Liver (tissue), 9 donors: ENCODE data around the gene AIP. TPM values are rescaled to one million over a fixed set of nuclear protein-coding genes. Genes with fewer than 3 reads are reported as not detected.

Experiments used
- DNase-seq: peaks from one replicate; pipeline ENCODE4 v3.0.0-alpha.2; 2017; ENCODE audit warnings: low spot score
- H3K27ac ChIP-seq, 2 donors: one replicate each; pipeline ENCODE4 v1.7.0; 2013; ENCODE audit warnings: inconsistent platforms in 2 of 2, low read length in 2 of 2, control low read depth in 1 of 2, low read depth in 1 of 2, mild to moderate bottlenecking in 1 of 2
- H3K27me3 ChIP-seq, 4 donors: one replicate each; pipeline versions ENCODE4 v1.6.1 to v1.7.0; 2013; ENCODE audit warnings: low read length in 3 of 4, inconsistent platforms in 1 of 4, mild to moderate bottlenecking in 1 of 4, moderate library complexity in 1 of 4; ENCODE audit not compliant: control insufficient read depth in 4 of 4, insufficient read depth in 4 of 4
- H3K36me3 ChIP-seq, 4 donors: one replicate each; pipeline versions ENCODE4 v1.6.1 to v1.7.0; 2013; ENCODE audit warnings: low read length in 3 of 4, mild to moderate bottlenecking in 3 of 4, low read depth in 1 of 4, moderate library complexity in 1 of 4; ENCODE audit not compliant: control insufficient read depth in 4 of 4, insufficient read depth in 3 of 4
- H3K4me1 ChIP-seq, 4 donors: one replicate each; pipeline versions ENCODE4 v1.6.1 to v1.7.0; 2013; ENCODE audit warnings: low read length in 3 of 4, mild to moderate bottlenecking in 3 of 4, moderate library complexity in 1 of 4; ENCODE audit not compliant: control insufficient read depth in 4 of 4, insufficient read depth in 4 of 4
- H3K4me3 ChIP-seq, 3 donors: one replicate each; pipeline versions ENCODE4 v1.6.1 to v1.7.0; 2013; ENCODE audit warnings: low read length in 3 of 3, control low read depth in 1 of 3, low read depth in 1 of 3, mild to moderate bottlenecking in 1 of 3
- H3K9ac ChIP-seq, 2 donors: one replicate each; pipeline ENCODE4 v1.7.0; 2013; ENCODE audit warnings: low read length in 2 of 2, mild to moderate bottlenecking in 2 of 2, moderate library complexity in 2 of 2, control low read depth in 1 of 2, low read depth in 1 of 2
- H3K9me3 ChIP-seq, 4 donors: one replicate each; pipeline versions ENCODE4 v1.6.1 to v1.7.0; 2013; ENCODE audit warnings: low read length in 3 of 4; ENCODE audit not compliant: control insufficient read depth in 4 of 4
- ATF3 ChIP-seq: IDR thresholded peaks from 2 replicates; pipeline ENCODE4 v1.6.1; 2016; ENCODE audit warnings: antibody characterized with exemption
- CTCF ChIP-seq: fragments of 150-350 bp; IDR thresholded peaks from 2 replicates; pipeline ENCODE4 v1.5.1; 2017; ENCODE audit warnings: improper control_type of control experiment, low read depth, low read length; ENCODE audit not compliant: missing input control
- FOXA2 ChIP-seq: IDR thresholded peaks from 2 replicates; pipeline ENCODE4 v1.6.1; 2016; ENCODE audit warnings: antibody characterized with exemption
- HNF4A ChIP-seq, 2 donors: conservative IDR thresholded peaks; 2 replicates each; pipeline ENCODE4 v1.6.1; 2016; ENCODE audit warnings: antibody characterized with exemption in 2 of 2, mild to moderate bottlenecking in 2 of 2
- HNF4G ChIP-seq: IDR thresholded peaks from 2 replicates; pipeline ENCODE4 v1.6.1; 2016; ENCODE audit warnings: antibody characterized with exemption
- JUND ChIP-seq, 2 donors: IDR thresholded peaks; 2 replicates each; pipeline ENCODE4 v1.6.1; 2016; ENCODE audit warnings: antibody characterized with exemption in 2 of 2
- MAX ChIP-seq: IDR thresholded peaks from 2 replicates; pipeline ENCODE4 v1.6.1; 2016; ENCODE audit warnings: antibody characterized with exemption
- NR2F2 ChIP-seq: IDR thresholded peaks from 2 replicates; pipeline ENCODE4 v1.6.1; 2016; ENCODE audit warnings: antibody characterized with exemption
- REST ChIP-seq: IDR thresholded peaks from 2 replicates; pipeline ENCODE4 v1.6.1; 2016; ENCODE audit warnings: antibody characterized with exemption, mild to moderate bottlenecking
- RXRA ChIP-seq, 2 donors: IDR thresholded peaks; 2 replicates each; pipeline ENCODE4 v1.6.1; 2017 to 2018; ENCODE audit warnings: antibody characterized with exemption in 2 of 2, mild to moderate bottlenecking in 1 of 2
- YY1 ChIP-seq: IDR thresholded peaks from 2 replicates; pipeline ENCODE4 v1.6.1; 2016; ENCODE audit warnings: antibody characterized with exemption, mild to moderate bottlenecking
- ZBTB33 ChIP-seq: IDR thresholded peaks from 2 replicates; pipeline ENCODE4 v1.6.1; 2016; ENCODE audit warnings: antibody characterized with exemption
- WGBS: extraction: QIAGEN DNeasy Blood & Tissue Kit; methylation state at CpG from one replicate; pipeline ENCODE4 v1.1.7; 2013; 5-methylcytosine and 5-hydroxymethylcytosine counted together
- polyA plus RNA-seq, 2 donors: library from polyadenylated mRNA; stranded (reverse) in 1 of 2; unstranded in 1 of 2; fragments of 200-250 nt in 1 of 2; fragments of >200 nt in 1 of 2; fragmentation: Nextera tagmentation in 1 of 2; extraction: Ambion mirVana in 1 of 2; gene quantifications; one replicate each; pipeline versions ENCODE4 v1.2.1 to v1.2.3, GENCODE V29; 2013 to 2015
- total RNA-seq, 2 donors: library from RNA; depleted of rRNA; stranded (reverse); fragments of >200 nt; gene quantifications; one replicate each; pipeline ENCODE4 v1.2.3, GENCODE V29; 2014
- donor health status: healthy.
- donor health status: healthy.
- donor health status: healthy.
- donor health status: healthy.
- donor health status: healthy.

The AIP gene
- total and polyA plus RNA-seq, 4 donors: 17.6 to 28.2 (median 23.1) TPM

- DNase-seq: no peak
- WGBS: 92% methylated on average over 38 of the region's 38 CpGs
- Histone ChIP-seq H3K9ac (no peak overlapping the region), H3K9me3 (no peaks in the 10 kb centered on the region), H3K27me3 (no peaks in the 10 kb centered on the region), H3K4me3 (no peak overlapping the region), H3K36me3 (peaks cover 3 to 47% (median 8%) of the 10 kb centered on the region in 4 donors), H3K4me1 (peaks cover 0 to 7% (median 3%) of the 10 kb centered on the region in 4 donors), H3K27ac (peak overlapping the region in 1 of 2 donors; percentile 31)
- TF ChIP-seq JUND (IDR thresholded peaks at IDR 0.05) (no peak), YY1 (no peak), ATF3 (no peak), HNF4G (no peak), CTCF (no peak), NR2F2 (no peak), FOXA2 (no peak), HNF4A (conservative IDR thresholded peaks at IDR 0.05) (no peak), RXRA (IDR thresholded peaks at IDR 0.05) (no peak), ZBTB33 (no peak), MAX (no peak), REST (no peak)
Measured at GRCh38 chr11:67435727-67436458, 46.9 kb upstream of the AIP start.

GRCh38 chr11:67436459-67437081 lies 46.3 kb upstream of the AIP start:
- no peaks in the 10 kb centered on the region for H3K27me3 ChIP-seq
- H3K9ac ChIP-seq: peak overlapping the region in 1 of 2 donors; percentile 53
- peak overlapping the region in 1 of 3 donors; percentile 7 for H3K4me3 ChIP-seq
- DNase-seq: no peak
- peaks cover 0 to 12% (median 3%) of the 10 kb centered on the region in 4 donors for H3K4me1 ChIP-seq
- peak overlapping the region in 1 of 2 donors; percentile 31 for H3K27ac ChIP-seq
- H3K36me3 ChIP-seq: peaks cover 3 to 47% (median 8%) of the 10 kb centered on the region in 4 donors
- H3K9me3 ChIP-seq: no peaks in the 10 kb centered on the region
- WGBS: 57% methylated on average over 6 of the region's 6 CpGs
- TF ChIP-seq HNF4A (conservative IDR thresholded peaks at IDR 0.05) (no peak), MAX (no peak), REST (no peak), ZBTB33 (no peak)
